HCT116 (cell line): ENCODE results near the gene TMC4. TPM values are rescaled to one million over a fixed set of nuclear protein-coding genes. Genes with fewer than 3 reads are reported as not detected.

Experiments used
- ATAC-seq: fragments of 200-7000 bp; cut with Tn5 transposase; 2 replicates; pipeline ENCODE4 v1.9.1; 2020; ENCODE audit warnings: mild to moderate bottlenecking, moderate library complexity
- BruUV-seq: library from RNA; stranded (reverse); fragments of 400-500 nt; replicated peaks from 2 replicates; lab custom pipeline; 2021; lab: Mats Ljungman, UMichigan
- CTCF ChIA-PET: fragments of 300-600 bp; sonication (Branson Sonifier 250); formaldehyde crosslinking; loops from one replicate; lab custom pipeline; 2021; ENCODE audit warnings: antibody characterized with exemption; lab: Charles Lee
- POLR2A ChIA-PET: fragments of 300-600, 350-600 bp; sonication (Branson Sonifier 250); formaldehyde crosslinking; loops from one replicate; lab custom pipeline; 2021; ENCODE audit warnings: antibody characterized with exemption; lab: Charles Lee
- RAD21 ChIA-PET, 2 experiments: fragments of 300-600 bp; sonication (Branson Sonifier 250); formaldehyde crosslinking; loops; one replicate each; lab custom pipeline; 2023; ENCODE audit warnings: low total read pairs in 2 of 2; ENCODE audit not compliant: uncharacterized antibody in 2 of 2, unreplicated experiment in 2 of 2, low non-redundant PET in 1 of 2; lab: Charles Lee
- DNase-seq: peaks from one replicate; pipeline ENCODE4 v3.0.0-alpha.2; 2010; ENCODE audit warnings: low read depth, low spot score
- H2AFZ ChIP-seq: fragments of 200-600 bp; shearing (Covaris generic), sonication (generic); 2 replicates; pipeline ENCODE4 v1.6.1; 2017; ENCODE audit warnings: low read depth, mixed run types, mixed read lengths, antibody characterized with exemption, low read length; ENCODE audit not compliant: poor library complexity, severe bottlenecking
- H3K27ac ChIP-seq: 2 replicates; pipeline ENCODE4 v1.5.1; 2012; ENCODE audit warnings: low read depth, low read length
- H3K27me3 ChIP-seq: fragments of 200-600 bp; sonication (generic); 2 replicates; pipeline ENCODE4 v1.6.1; 2016; ENCODE audit warnings: mixed run types, low read length, mixed read lengths; ENCODE audit not compliant: insufficient read depth
- H3K36me3 ChIP-seq, 2 experiments: fragments of 200-500 bp in 1 of 2; fragments of 200-600 bp in 1 of 2; sonication (Bioruptor generic) in 1 of 2; sonication (generic) in 1 of 2; 2 replicates each; pipeline versions ENCODE4 v1.5.1 to v1.6.1; 2014 to 2016; ENCODE audit warnings: low read length in 2 of 2, inconsistent platforms in 1 of 2, mixed read lengths in 1 of 2, mixed run types in 1 of 2; ENCODE audit not compliant: insufficient read depth in 2 of 2, control insufficient read depth in 1 of 2
- H3K4me1 ChIP-seq, 2 experiments: fragments of 200-600 bp in 1 of 2; sonication (generic) in 1 of 2; 2 replicates each; pipeline versions ENCODE4 v1.5.1 to v1.6.1; 2012 to 2017; ENCODE audit warnings: low read length in 2 of 2, inconsistent platforms in 1 of 2, mild to moderate bottlenecking in 1 of 2, mixed read lengths in 1 of 2, mixed run types in 1 of 2, moderate library complexity in 1 of 2; ENCODE audit not compliant: insufficient read depth in 2 of 2, control insufficient read depth in 1 of 2
- H3K4me2 ChIP-seq: fragments of 200-600 bp; sonication (generic); 2 replicates; pipeline ENCODE4 v1.6.1; 2017; ENCODE audit warnings: mixed run types, low read length, mixed read lengths
- H3K4me3 ChIP-seq, 2 experiments: fragments of 200-600 bp in 1 of 2; sonication (generic) in 1 of 2; replicated peaks in 1 of 2; 2 replicates each; pipeline ENCODE4 v1.5.1; 2011 to 2016; ENCODE audit warnings: low read length in 2 of 2, control low read depth in 1 of 2, low read depth in 1 of 2, mild to moderate bottlenecking in 1 of 2, mixed read lengths in 1 of 2, mixed run types in 1 of 2
- H3K79me2 ChIP-seq: fragments of 200-600 bp; sonication (generic); 2 replicates; pipeline ENCODE4 v1.6.1; 2017; ENCODE audit warnings: mild to moderate bottlenecking, mixed run types, low read length, moderate library complexity, mixed read lengths; ENCODE audit not compliant: insufficient read depth
- H3K9ac ChIP-seq: fragments of 200-600 bp; sonication (generic); 2 replicates; pipeline ENCODE4 v1.6.1; 2016; ENCODE audit warnings: low read length, mixed read lengths
- H3K9me2 ChIP-seq: fragments of 200-600 bp; sonication (generic), shearing (Covaris generic); 2 replicates; pipeline ENCODE4 v1.6.1; 2017; ENCODE audit warnings: mixed run types, mild to moderate bottlenecking, moderate library complexity; ENCODE audit not compliant: insufficient read depth
- H3K9me3 ChIP-seq, 2 experiments: fragments of 200-500 bp in 1 of 2; fragments of 200-600 bp in 1 of 2; sonication (Bioruptor generic) in 1 of 2; sonication (generic) in 1 of 2; 2 replicates each; pipeline ENCODE4 v1.6.1; 2014 to 2017; ENCODE audit warnings: low read length in 2 of 2, mixed read lengths in 2 of 2, inconsistent platforms in 1 of 2, low read depth in 1 of 2, mild to moderate bottlenecking in 1 of 2, mixed run types in 1 of 2, moderate library complexity in 1 of 2; ENCODE audit not compliant: control insufficient read depth in 1 of 2, insufficient read depth in 1 of 2
- H4K20me1 ChIP-seq: fragments of 200-600 bp; sonication (generic), shearing (Covaris generic); 2 replicates; pipeline ENCODE4 v1.6.1; 2017; ENCODE audit warnings: mixed run types, mild to moderate bottlenecking, moderate library complexity; ENCODE audit not compliant: insufficient read depth
- CBX3 ChIP-seq: IDR thresholded peaks from 2 replicates; pipeline ENCODE4 v1.6.1; 2012; ENCODE audit warnings: low read depth
- CEBPB ChIP-seq: IDR thresholded peaks from 2 replicates; pipeline ENCODE4 v1.6.1; 2012; ENCODE audit warnings: low read depth
- EGR1 ChIP-seq: IDR thresholded peaks from 2 replicates; pipeline ENCODE4 v1.6.1; 2012; ENCODE audit warnings: low read depth
- EZH2 ChIP-seq: fragments of 200-600 bp; sonication (generic); IDR thresholded peaks from 2 replicates; pipeline ENCODE4 v1.6.1; 2017; ENCODE audit warnings: antibody characterized with exemption, mixed run types
- EZH2phosphoT487 ChIP-seq: fragments of 200-600 bp; IDR thresholded peaks from 2 replicates; pipeline ENCODE4 v1.6.1; 2018; ENCODE audit warnings: antibody characterized with exemption, borderline replicate concordance
- POLR2A ChIP-seq: IDR thresholded peaks from 2 replicates; pipeline ENCODE4 v1.7.0; 2011; ENCODE audit warnings: borderline replicate concordance; ENCODE audit not compliant: insufficient read depth, insufficient read length; ENCODE audit errors: extremely low read depth
- POLR2AphosphoS5 ChIP-seq: IDR thresholded peaks from 2 replicates; pipeline ENCODE4 v1.6.1; 2011; ENCODE audit warnings: mild to moderate bottlenecking, low read depth, low read length, moderate library complexity
- RAD21 ChIP-seq: IDR thresholded peaks from 2 replicates; pipeline ENCODE4 v1.6.1; 2012; ENCODE audit warnings: low read depth, mild to moderate bottlenecking
- SIN3A ChIP-seq: IDR thresholded peaks from 2 replicates; pipeline ENCODE4 v1.6.1; 2012; ENCODE audit warnings: low read depth
- SRF ChIP-seq: IDR thresholded peaks from 2 replicates; pipeline ENCODE4 v1.6.1; 2012; ENCODE audit warnings: low read depth
- TCF7L2 ChIP-seq: IDR thresholded peaks from 2 replicates; pipeline ENCODE4 v1.7.0; 2011; ENCODE audit warnings: borderline replicate concordance, inconsistent platforms; ENCODE audit not compliant: insufficient read depth, insufficient read length; ENCODE audit errors: extremely low read depth
- ZNF274 ChIP-seq: fragments of 200-500 bp; sonication (Bioruptor generic); IDR thresholded peaks from 2 replicates; pipeline ENCODE4 v1.6.1; 2014; ENCODE audit warnings: mild to moderate bottlenecking, low read depth, low read length, inconsistent platforms
- intact Hi-C: fragments of 100-400 bp; cut with micrococcal nuclease; formaldehyde crosslinking; loops from 2 replicates; pipeline ENCODE4 v1.10.0; 2022
- total RNA-seq: library from RNA; stranded (reverse); gene quantifications from one replicate; pipeline ENCODE4 v1.2.1, GENCODE V29; 2021; ENCODE audit not compliant: unreplicated experiment
- TF ChIP-seq, protein P1 (sequence below): IDR thresholded peaks from 2 replicates; pipeline ENCODE4 v1.6.1; 2012; ENCODE audit warnings: low read depth
- TF ChIP-seq, protein P2 (sequence below): IDR thresholded peaks from 2 replicates; pipeline ENCODE4 v1.6.1; 2012

Gene TMC4
- total RNA-seq, 1 experiment from 2014 or later = 60.3 TPM

DNA sequence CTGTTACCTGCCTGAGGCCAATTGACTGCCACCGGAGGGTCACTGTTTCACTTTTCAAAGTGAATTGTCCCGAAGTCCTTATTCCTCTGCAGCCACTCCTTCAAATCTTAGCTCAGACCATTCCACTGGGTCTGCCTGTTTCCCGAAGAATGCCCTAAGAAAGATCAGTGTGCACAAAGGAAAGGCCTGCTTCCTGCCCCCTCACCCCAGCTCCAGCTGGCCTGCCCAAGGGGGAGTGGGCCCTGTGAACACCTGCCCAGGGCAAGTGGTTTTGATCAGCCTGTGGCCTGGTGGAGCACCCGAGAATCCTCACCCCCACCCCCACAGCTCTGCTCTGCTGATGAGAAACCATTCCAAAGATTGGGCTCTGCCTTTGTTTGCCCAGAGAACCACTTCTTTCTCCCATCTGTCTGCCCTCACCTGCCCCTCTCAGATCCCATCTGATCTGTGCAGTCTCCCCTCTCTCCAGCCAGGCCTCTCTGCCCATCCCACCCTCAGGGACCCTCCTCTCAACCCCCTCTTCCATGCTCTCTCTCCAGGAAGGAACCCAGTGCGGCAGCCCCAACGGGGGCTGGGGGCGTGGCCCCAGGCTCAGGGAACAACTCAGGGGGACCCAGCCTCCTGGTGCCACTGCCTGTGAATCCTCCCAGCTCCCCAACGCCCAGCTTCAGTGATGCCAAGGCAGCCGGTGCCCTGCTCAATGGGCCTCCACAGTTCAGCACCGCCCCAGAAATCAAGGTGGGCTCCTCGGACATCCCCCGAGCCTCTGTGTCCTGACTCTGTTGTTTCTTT, 23.7 kb downstream of the TMC4 start:
- H3K9me2 ChIP-seq = no peaks in the 10 kb centered on the region
- no peak overlapping the region for H3K4me3 ChIP-seq
- BruUV-seq = no TSS peak
- no peak overlapping the region for H3K4me2 ChIP-seq
- no peak overlapping the region for H2AFZ ChIP-seq
- H3K4me1 ChIP-seq = no peaks in the 10 kb centered on the region
- CTCF ChIA-PET = no interaction called here
- no peaks in the 10 kb centered on the region for H4K20me1 ChIP-seq
- no peak for TF ChIP-seq SRF
- no peak for TF ChIP-seq TCF7L2
- TF ChIP-seq, protein P1, sequence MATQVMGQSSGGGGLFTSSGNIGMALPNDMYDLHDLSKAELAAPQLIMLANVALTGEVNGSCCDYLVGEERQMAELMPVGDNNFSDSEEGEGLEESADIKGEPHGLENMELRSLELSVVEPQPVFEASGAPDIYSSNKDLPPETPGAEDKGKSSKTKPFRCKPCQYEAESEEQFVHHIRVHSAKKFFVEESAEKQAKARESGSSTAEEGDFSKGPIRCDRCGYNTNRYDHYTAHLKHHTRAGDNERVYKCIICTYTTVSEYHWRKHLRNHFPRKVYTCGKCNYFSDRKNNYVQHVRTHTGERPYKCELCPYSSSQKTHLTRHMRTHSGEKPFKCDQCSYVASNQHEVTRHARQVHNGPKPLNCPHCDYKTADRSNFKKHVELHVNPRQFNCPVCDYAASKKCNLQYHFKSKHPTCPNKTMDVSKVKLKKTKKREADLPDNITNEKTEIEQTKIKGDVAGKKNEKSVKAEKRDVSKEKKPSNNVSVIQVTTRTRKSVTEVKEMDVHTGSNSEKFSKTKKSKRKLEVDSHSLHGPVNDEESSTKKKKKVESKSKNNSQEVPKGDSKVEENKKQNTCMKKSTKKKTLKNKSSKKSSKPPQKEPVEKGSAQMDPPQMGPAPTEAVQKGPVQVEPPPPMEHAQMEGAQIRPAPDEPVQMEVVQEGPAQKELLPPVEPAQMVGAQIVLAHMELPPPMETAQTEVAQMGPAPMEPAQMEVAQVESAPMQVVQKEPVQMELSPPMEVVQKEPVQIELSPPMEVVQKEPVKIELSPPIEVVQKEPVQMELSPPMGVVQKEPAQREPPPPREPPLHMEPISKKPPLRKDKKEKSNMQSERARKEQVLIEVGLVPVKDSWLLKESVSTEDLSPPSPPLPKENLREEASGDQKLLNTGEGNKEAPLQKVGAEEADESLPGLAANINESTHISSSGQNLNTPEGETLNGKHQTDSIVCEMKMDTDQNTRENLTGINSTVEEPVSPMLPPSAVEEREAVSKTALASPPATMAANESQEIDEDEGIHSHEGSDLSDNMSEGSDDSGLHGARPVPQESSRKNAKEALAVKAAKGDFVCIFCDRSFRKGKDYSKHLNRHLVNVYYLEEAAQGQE = no peak
- no peak for TF ChIP-seq SIN3A
- no peak for TF ChIP-seq CBX3
- TF ChIP-seq EZH2phosphoT487 = no peak
- TF ChIP-seq EZH2 = no peak
- no peak for TF ChIP-seq RAD21
- no peak for TF ChIP-seq EGR1
- TF ChIP-seq, protein P2, sequence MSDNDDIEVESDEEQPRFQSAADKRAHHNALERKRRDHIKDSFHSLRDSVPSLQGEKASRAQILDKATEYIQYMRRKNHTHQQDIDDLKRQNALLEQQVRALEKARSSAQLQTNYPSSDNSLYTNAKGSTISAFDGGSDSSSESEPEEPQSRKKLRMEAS = no peak
- TF ChIP-seq POLR2A = no peak
- TF ChIP-seq ZNF274 = no peak
- TF ChIP-seq POLR2AphosphoS5 = no peak
- TF ChIP-seq CEBPB = no peak
- TF ChIP-seq, all 23 proteins: peak for 0
- intact Hi-C loops = no loop called here
- no peak overlapping the region for H3K9ac ChIP-seq
- peaks cover 5% of the 10 kb centered on the region; the same call in 1 of the 2 replicates for H3K79me2 ChIP-seq
- peaks cover 53 to 76% of the 10 kb centered on the region in 2 experiments; a peak in 3 of 4 replicates for H3K36me3 ChIP-seq
- DNase-seq = no peak
- no peaks in the 10 kb centered on the region for H3K9me3 ChIP-seq
- POLR2A ChIA-PET = no interaction called here
- ATAC-seq = no peak
- H3K27ac ChIP-seq = no peak overlapping the region
- RAD21 ChIA-PET = no interaction called here
- H3K27me3 ChIP-seq = no peaks in the 10 kb centered on the region
